H9 (cell line): ENCODE measurements around the gene CTDSPL. TPM values are rescaled to one million over a fixed set of nuclear protein-coding genes. Genes with fewer than 3 reads are reported as not detected.

Source experiments
- DNase-seq: peaks from one replicate; pipeline ENCODE4 v3.0.0-alpha.2; 2017
- H2AFZ ChIP-seq: one replicate; pipeline ENCODE4 v1.6.1; 2013; ENCODE audit warnings: mild to moderate bottlenecking, low read length, control low read depth, moderate library complexity
- H2AK5ac ChIP-seq: 2 replicates; pipeline ENCODE4 v1.6.1; 2013; ENCODE audit warnings: low read length, control low read depth, mixed read lengths; ENCODE audit not compliant: insufficient read length
- H2BK120ac ChIP-seq: one replicate; pipeline ENCODE4 v1.6.1; 2013; ENCODE audit warnings: low read depth, mild to moderate bottlenecking, low read length, control low read depth, inconsistent platforms; ENCODE audit not compliant: poor library complexity, severe bottlenecking
- H2BK12ac ChIP-seq: 2 replicates; pipeline ENCODE4 v1.6.1; 2013; ENCODE audit warnings: low read length, control low read depth, mixed read lengths, low read depth; ENCODE audit not compliant: insufficient read length
- H2BK15ac ChIP-seq: 2 replicates; pipeline ENCODE4 v1.6.1; 2013; ENCODE audit warnings: low read depth, low read length, control low read depth
- H2BK20ac ChIP-seq: one replicate; pipeline ENCODE4 v1.6.1; 2013; ENCODE audit warnings: low read depth, mild to moderate bottlenecking, low read length, control low read depth, inconsistent platforms; ENCODE audit not compliant: poor library complexity, severe bottlenecking
- H2BK5ac ChIP-seq: 2 replicates; pipeline ENCODE4 v1.6.1; 2013; ENCODE audit warnings: low read length, control low read depth, mixed read lengths; ENCODE audit not compliant: insufficient read length
- H3K14ac ChIP-seq: 2 replicates; pipeline ENCODE4 v1.6.1; 2013; ENCODE audit warnings: low read length, control low read depth; ENCODE audit not compliant: insufficient read depth
- H3K18ac ChIP-seq: 2 replicates; pipeline ENCODE4 v1.6.1; 2013; ENCODE audit warnings: low read depth, mild to moderate bottlenecking, mixed read lengths, low read length, control low read depth; ENCODE audit not compliant: insufficient read length
- H3K23ac ChIP-seq: 2 replicates; pipeline ENCODE4 v1.6.1; 2013; ENCODE audit warnings: low read length, control low read depth, mixed read lengths, low read depth; ENCODE audit not compliant: insufficient read length
- H3K23me2 ChIP-seq: 2 replicates; pipeline ENCODE4 v1.6.1; 2013; ENCODE audit warnings: low read depth, mild to moderate bottlenecking, mixed read lengths, low read length, control low read depth; ENCODE audit not compliant: insufficient read length, poor library complexity, severe bottlenecking
- H3K27ac ChIP-seq: 2 replicates; pipeline ENCODE4 v1.5.1; 2013; ENCODE audit warnings: low read length, control low read depth, mixed read lengths, low read depth; ENCODE audit not compliant: insufficient read length
- H3K27me3 ChIP-seq: 2 replicates; pipeline ENCODE4 v1.6.1; 2013; ENCODE audit warnings: low read length, control low read depth, inconsistent platforms; ENCODE audit not compliant: insufficient read depth
- H3K4ac ChIP-seq: 2 replicates; pipeline ENCODE4 v1.6.1; 2013; ENCODE audit warnings: low read depth, mild to moderate bottlenecking, control low read depth, inconsistent platforms, low read length, moderate library complexity
- H3K4me1 ChIP-seq: 2 replicates; pipeline ENCODE4 v1.6.1; 2013; ENCODE audit warnings: low read length, control low read depth, inconsistent platforms; ENCODE audit not compliant: insufficient read depth
- H3K4me2 ChIP-seq: 2 replicates; pipeline ENCODE4 v1.6.1; 2013; ENCODE audit warnings: low read length, control low read depth, mixed read lengths; ENCODE audit not compliant: insufficient read length, insufficient read depth
- H3K56ac ChIP-seq: 2 replicates; pipeline ENCODE4 v1.6.1; 2013; ENCODE audit warnings: low read depth, mild to moderate bottlenecking, mixed read lengths, low read length, control low read depth; ENCODE audit not compliant: insufficient read length
- H3K79me1 ChIP-seq: 2 replicates; pipeline ENCODE4 v1.6.1; 2013; ENCODE audit warnings: low read depth, mild to moderate bottlenecking, moderate library complexity, low read length, control low read depth, inconsistent platforms; ENCODE audit not compliant: insufficient read depth, poor library complexity, severe bottlenecking
- H3K79me2 ChIP-seq: 2 replicates; pipeline ENCODE4 v1.6.1; 2013; ENCODE audit warnings: low read length, control low read depth, inconsistent platforms; ENCODE audit not compliant: insufficient read depth
- H3K9ac ChIP-seq: 2 replicates; pipeline ENCODE4 v1.6.1; 2013; ENCODE audit warnings: low read length, control low read depth, mixed read lengths; ENCODE audit not compliant: insufficient read length; ENCODE audit errors: extremely low read depth
- H3K9me3 ChIP-seq: one replicate; pipeline ENCODE4 v1.6.1; 2013; ENCODE audit warnings: low read depth, low read length, inconsistent platforms; ENCODE audit not compliant: control insufficient read depth
- H3T11ph ChIP-seq: one replicate; pipeline ENCODE4 v1.6.1; 2013; ENCODE audit warnings: mild to moderate bottlenecking, low read length, control low read depth, inconsistent platforms
- H4K20me1 ChIP-seq: one replicate; pipeline ENCODE4 v1.6.1; 2013; ENCODE audit not compliant: control insufficient read depth, insufficient read length, insufficient read depth
- H4K5ac ChIP-seq: 2 replicates; pipeline ENCODE4 v1.6.1; 2013; ENCODE audit warnings: low read depth, mild to moderate bottlenecking, mixed read lengths, low read length, control low read depth; ENCODE audit not compliant: insufficient read length
- H4K8ac ChIP-seq: replicated peaks from 2 replicates; pipeline ENCODE4 v1.6.1; 2013; ENCODE audit warnings: low read length, control low read depth, mixed read lengths, low read depth; ENCODE audit not compliant: insufficient read length
- H4K91ac ChIP-seq: 2 replicates; pipeline ENCODE4 v1.6.1; 2013; ENCODE audit warnings: low read depth, mild to moderate bottlenecking, moderate library complexity, mixed read lengths, low read length, control low read depth; ENCODE audit not compliant: insufficient read length
- H3K27ac Mint-ChIP-seq, 3 experiments: 2 replicates in 2 of 3; 3 replicates in 1 of 3; pipeline ENCODE4 v1.8.0; 2020 to 2021; ENCODE audit warnings: mixed read lengths in 3 of 3, mild to moderate bottlenecking in 1 of 3, moderate library complexity in 1 of 3
- H3K27me3 Mint-ChIP-seq: 2 replicates; pipeline ENCODE4 v1.8.0; 2021; ENCODE audit warnings: low read depth, mild to moderate bottlenecking, moderate library complexity, mixed read lengths
- H3K36me3 Mint-ChIP-seq, 3 experiments: 2 replicates in 2 of 3; 3 replicates in 1 of 3; pipeline ENCODE4 v1.8.0; 2020 to 2021; ENCODE audit warnings: low read depth in 3 of 3, mixed read lengths in 3 of 3; ENCODE audit not compliant: insufficient read depth in 1 of 3
- H3K4me1 Mint-ChIP-seq, 2 experiments: 2 replicates each; pipeline ENCODE4 v1.8.0; 2020; ENCODE audit warnings: mixed read lengths in 2 of 2
- H3K4me3 Mint-ChIP-seq, 2 experiments: 2 replicates in 1 of 2; 3 replicates in 1 of 2; pipeline ENCODE4 v1.8.0; 2020 to 2021; ENCODE audit warnings: mild to moderate bottlenecking in 2 of 2, mixed read lengths in 2 of 2, moderate library complexity in 1 of 2
- H3K9me3 Mint-ChIP-seq, 2 experiments: 2 replicates in 1 of 2; 3 replicates in 1 of 2; pipeline ENCODE4 v1.8.0; 2020; ENCODE audit warnings: mild to moderate bottlenecking in 2 of 2, mixed read lengths in 2 of 2, moderate library complexity in 1 of 2
- WGBS: extraction: QIAGEN DNeasy Blood & Tissue Kit; methylation state at CpG from one replicate; pipeline ENCODE4 v1.1.7; 2013; ENCODE audit warnings: missing lambda C conversion rate, low lambda C conversion rate, mixed read lengths; ENCODE audit not compliant: insufficient read length; ENCODE audit errors: extremely low coverage; 5-methylcytosine and 5-hydroxymethylcytosine counted together
- total RNA-seq: library from RNA; stranded (reverse); gene quantifications from 2 replicates; pipeline ENCODE4 v1.2.1, GENCODE V29; 2021
- TF ChIP-seq, protein P1 (sequence below): fragments of 200-600 bp; sonication (generic); conservative IDR thresholded peaks from 3 replicates; pipeline ENCODE4 v1.8.0; 2021; ENCODE audit warnings: antibody characterized with exemption, mild to moderate bottlenecking

The CTDSPL gene
- total RNA-seq, 1 experiment from 2014 or later, result 20.8 TPM

DNA sequence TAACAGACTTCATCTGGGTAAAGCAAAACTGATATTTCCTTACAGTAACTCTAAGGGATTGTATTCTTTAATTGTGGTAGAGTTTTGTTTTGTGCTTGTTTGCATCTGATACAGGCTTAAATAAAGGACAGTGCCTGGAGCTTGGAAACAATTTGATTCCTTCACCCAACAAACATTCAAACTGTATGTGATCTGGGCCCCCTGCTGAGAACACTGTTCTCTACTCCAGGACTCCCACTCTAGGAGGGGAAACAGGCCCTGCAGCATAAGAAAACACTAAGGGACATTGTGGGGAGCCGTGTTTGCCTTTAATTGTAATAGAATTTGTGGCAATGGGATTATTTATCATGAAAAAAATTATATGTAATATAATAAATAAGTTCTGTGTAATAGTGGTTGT, 56.9 kb downstream of the CTDSPL start:
- Histone ChIP-seq H2BK5ac (no peak overlapping the region), H3K23me2 (no peaks in the 10 kb centered on the region), H3K4me2 (no peak overlapping the region), H3K18ac (no peak overlapping the region), H4K8ac (no peak overlapping the region), H3K4ac (no peak overlapping the region), H3K23ac (no peak overlapping the region), H4K91ac (no peak overlapping the region), H3K56ac (no peak overlapping the region), H2AFZ (no peak overlapping the region), H3K79me1 (no peaks in the 10 kb centered on the region), H2AK5ac (no peak overlapping the region), H2BK15ac (no peak overlapping the region), H3K79me2 (no peaks in the 10 kb centered on the region), H3K4me1 (0 out of 2 replicates have a peak, but pooled peaks cover 2% of the 10 kb centered on the region), H2BK120ac (no peak overlapping the region), H2BK20ac (no peak overlapping the region), H3K27me3 (no peaks in the 10 kb centered on the region), H2BK12ac (no peak overlapping the region), H3T11ph (no peak overlapping the region), H3K27ac (no peak overlapping the region), H3K14ac (no peak overlapping the region), H4K5ac (no peak overlapping the region), H3K9ac (no peak overlapping the region), H3K9me3 (no peaks in the 10 kb centered on the region), H4K20me1 (no peaks in the 10 kb centered on the region)
- H3K27ac Mint-ChIP-seq, result no peak overlapping the region; a peak in 1 of 7 replicates
- H3K9me3 Mint-ChIP-seq, result peaks cover 0 to 2% of the 10 kb centered on the region in 2 experiments; a peak in 1 of 5 replicates
- peaks cover 0 to 2% (median 0%) of the 10 kb centered on the region in 3 experiments; a peak in 2 of 7 replicates for H3K36me3 Mint-ChIP-seq
- H3K27me3 Mint-ChIP-seq, result no peaks in the 10 kb centered on the region
- peaks cover 20 to 22% of the 10 kb centered on the region in 2 experiments for H3K4me1 Mint-ChIP-seq
- DNase-seq, result no peak
- H3K4me3 Mint-ChIP-seq, result no peak overlapping the region
- TF ChIP-seq, protein P1, sequence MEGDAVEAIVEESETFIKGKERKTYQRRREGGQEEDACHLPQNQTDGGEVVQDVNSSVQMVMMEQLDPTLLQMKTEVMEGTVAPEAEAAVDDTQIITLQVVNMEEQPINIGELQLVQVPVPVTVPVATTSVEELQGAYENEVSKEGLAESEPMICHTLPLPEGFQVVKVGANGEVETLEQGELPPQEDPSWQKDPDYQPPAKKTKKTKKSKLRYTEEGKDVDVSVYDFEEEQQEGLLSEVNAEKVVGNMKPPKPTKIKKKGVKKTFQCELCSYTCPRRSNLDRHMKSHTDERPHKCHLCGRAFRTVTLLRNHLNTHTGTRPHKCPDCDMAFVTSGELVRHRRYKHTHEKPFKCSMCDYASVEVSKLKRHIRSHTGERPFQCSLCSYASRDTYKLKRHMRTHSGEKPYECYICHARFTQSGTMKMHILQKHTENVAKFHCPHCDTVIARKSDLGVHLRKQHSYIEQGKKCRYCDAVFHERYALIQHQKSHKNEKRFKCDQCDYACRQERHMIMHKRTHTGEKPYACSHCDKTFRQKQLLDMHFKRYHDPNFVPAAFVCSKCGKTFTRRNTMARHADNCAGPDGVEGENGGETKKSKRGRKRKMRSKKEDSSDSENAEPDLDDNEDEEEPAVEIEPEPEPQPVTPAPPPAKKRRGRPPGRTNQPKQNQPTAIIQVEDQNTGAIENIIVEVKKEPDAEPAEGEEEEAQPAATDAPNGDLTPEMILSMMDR, result no peak
- WGBS, result no CpG with 5 or more reads among the region's 1 CpG
